OCI-LY1 (cell line): ENCODE measurements around the gene GABRB3.

Source experiments
- H2AFZ ChIP-seq: fragments of 200-600 bp; sonication (generic), shearing (Covaris generic); 2 replicates; pipeline ENCODE4 v1.6.0; 2014; ENCODE audit warnings: antibody characterized with exemption, mild to moderate bottlenecking, low read length
- H3F3A ChIP-seq: fragments of 200-600 bp; sonication (generic), shearing (Covaris generic); 2 replicates; pipeline ENCODE4 v1.6.0; 2014; ENCODE audit warnings: mild to moderate bottlenecking, antibody characterized with exemption, low read length, moderate library complexity; ENCODE audit not compliant: insufficient read depth
- H3K27ac ChIP-seq: fragments of 200-600 bp; sonication (generic); 2 replicates; pipeline ENCODE4 v1.5.1; 2014; ENCODE audit warnings: low read length, mixed run types, mild to moderate bottlenecking, low read depth; ENCODE audit not compliant: poor library complexity, severe bottlenecking
- H3K27me3 ChIP-seq: fragments of 200-600 bp; sonication (generic); 2 replicates; pipeline ENCODE4 v1.6.0; 2014; ENCODE audit warnings: antibody characterized with exemption, mild to moderate bottlenecking, low read length, moderate library complexity; ENCODE audit not compliant: insufficient read depth
- H3K36me3 ChIP-seq: fragments of 200-600 bp; sonication (generic); 2 replicates; pipeline ENCODE4 v1.6.1; 2014; ENCODE audit warnings: mild to moderate bottlenecking, antibody characterized with exemption, low read length, moderate library complexity, mixed read lengths; ENCODE audit not compliant: insufficient read depth
- H3K4me1 ChIP-seq: fragments of 200-600 bp; sonication (generic); 2 replicates; pipeline ENCODE4 v1.5.1; 2014; ENCODE audit warnings: mild to moderate bottlenecking, low read length, moderate library complexity; ENCODE audit not compliant: insufficient read depth, severe bottlenecking
- H3K4me2 ChIP-seq: fragments of 200-600 bp; sonication (generic), shearing (Covaris generic); 2 replicates; pipeline ENCODE4 v1.6.1; 2014; ENCODE audit warnings: low read length
- H3K4me3 ChIP-seq: fragments of 200-600 bp; sonication (generic); 2 replicates; pipeline ENCODE4 v1.5.1; 2014; ENCODE audit warnings: low read length, low read depth, mild to moderate bottlenecking, mixed read lengths; ENCODE audit not compliant: poor library complexity, severe bottlenecking
- H3K79me2 ChIP-seq: fragments of 200-600 bp; shearing (Covaris generic); 2 replicates; pipeline ENCODE4 v1.6.1; 2016; ENCODE audit warnings: mixed run types, low read length, mixed read lengths; ENCODE audit not compliant: insufficient read depth
- H3K9ac ChIP-seq: fragments of 200-600 bp; sonication (generic), shearing (Covaris generic); 2 replicates; pipeline ENCODE4 v1.6.1; 2014; ENCODE audit warnings: mild to moderate bottlenecking, low read length, mixed read lengths
- H3K9me2 ChIP-seq: fragments of 200-600 bp; sonication (generic), shearing (Covaris generic); 2 replicates; pipeline ENCODE4 v1.6.1; 2014; ENCODE audit warnings: low read depth, mild to moderate bottlenecking, low read length, mixed read lengths
- H3K9me3 ChIP-seq: fragments of 200-600 bp; shearing (Covaris generic); 2 replicates; pipeline ENCODE4 v1.6.1; 2014; ENCODE audit warnings: low read length, mixed read lengths
- H4K20me1 ChIP-seq: fragments of 200-600 bp; sonication (generic), shearing (Covaris generic); 2 replicates; pipeline ENCODE4 v1.6.0; 2016; ENCODE audit warnings: mild to moderate bottlenecking, low read length; ENCODE audit not compliant: insufficient read depth
- CTCF ChIP-seq: fragments of 200-600 bp; sonication (generic), shearing (Covaris generic); IDR thresholded peaks from 2 replicates; pipeline ENCODE4 v1.5.1; 2017; ENCODE audit warnings: mild to moderate bottlenecking, antibody characterized with exemption, low read length, moderate library complexity, mixed read lengths
- EZH2 ChIP-seq: fragments of 200-600 bp; sonication (generic), shearing (Covaris generic); IDR thresholded peaks from 2 replicates; pipeline ENCODE4 v1.8.0; 2017; ENCODE audit warnings: borderline replicate concordance, mixed run types, mild to moderate bottlenecking, antibody characterized with exemption, low read length, moderate library complexity, mixed read lengths

The GABRB3 gene

GRCh38 chr15:26682598-26683164 lies 90.2 kb downstream of the GABRB3 start:
- Histone ChIP-seq H3K27me3 (no peaks in the 10 kb centered on the region), H3K9me3 (no peaks in the 10 kb centered on the region), H3F3A (no peaks in the 10 kb centered on the region), H3K9ac (no peak overlapping the region), H4K20me1 (no peaks in the 10 kb centered on the region), H3K79me2 (no peaks in the 10 kb centered on the region), H2AFZ (no peak overlapping the region), H3K4me3 (no peak overlapping the region), H3K36me3 (no peaks in the 10 kb centered on the region), H3K4me2 (no peak overlapping the region), H3K27ac (no peak overlapping the region), H3K4me1 (no peaks in the 10 kb centered on the region), H3K9me2 (no peaks in the 10 kb centered on the region)
- TF ChIP-seq EZH2 (no peak), CTCF (no peak)

- TF ChIP-seq CTCF (no peak), EZH2 (no peak)
- Histone ChIP-seq H3K4me3 (no peak overlapping the region), H3K36me3 (no peaks in the 10 kb centered on the region), H3K4me1 (no peaks in the 10 kb centered on the region), H3K9me3 (no peaks in the 10 kb centered on the region), H3F3A (no peaks in the 10 kb centered on the region), H3K27me3 (no peaks in the 10 kb centered on the region), H2AFZ (no peak overlapping the region), H3K79me2 (no peaks in the 10 kb centered on the region), H3K4me2 (no peak overlapping the region), H3K9ac (no peak overlapping the region), H4K20me1 (no peaks in the 10 kb centered on the region), H3K9me2 (no peaks in the 10 kb centered on the region), H3K27ac (no peak overlapping the region)
These were observed 92.9 kb downstream of the GABRB3 start for GRCh38 chr15:26679927-26680326.

GRCh38 chr15:26676115-26676514 lies 96.8 kb downstream of the GABRB3 start:
- no peak overlapping the region for H2AFZ ChIP-seq
- no peaks in the 10 kb centered on the region for H3K36me3 ChIP-seq
- H3K79me2 ChIP-seq: no peaks in the 10 kb centered on the region
- no peak overlapping the region for H3K27ac ChIP-seq
- H3K9me2 ChIP-seq: no peaks in the 10 kb centered on the region
- no peaks in the 10 kb centered on the region for H3K4me1 ChIP-seq
- H3K9me3 ChIP-seq: no peaks in the 10 kb centered on the region
- H4K20me1 ChIP-seq: no peaks in the 10 kb centered on the region
- no peak overlapping the region for H3K9ac ChIP-seq
- no peak overlapping the region for H3K4me2 ChIP-seq
- H3K27me3 ChIP-seq: no peaks in the 10 kb centered on the region
- H3K4me3 ChIP-seq: no peak overlapping the region
- no peaks in the 10 kb centered on the region for H3F3A ChIP-seq
- TF ChIP-seq EZH2: no peak
- TF ChIP-seq CTCF: no peak
